ENCODE results near the gene HMGCS1.

DNA sequence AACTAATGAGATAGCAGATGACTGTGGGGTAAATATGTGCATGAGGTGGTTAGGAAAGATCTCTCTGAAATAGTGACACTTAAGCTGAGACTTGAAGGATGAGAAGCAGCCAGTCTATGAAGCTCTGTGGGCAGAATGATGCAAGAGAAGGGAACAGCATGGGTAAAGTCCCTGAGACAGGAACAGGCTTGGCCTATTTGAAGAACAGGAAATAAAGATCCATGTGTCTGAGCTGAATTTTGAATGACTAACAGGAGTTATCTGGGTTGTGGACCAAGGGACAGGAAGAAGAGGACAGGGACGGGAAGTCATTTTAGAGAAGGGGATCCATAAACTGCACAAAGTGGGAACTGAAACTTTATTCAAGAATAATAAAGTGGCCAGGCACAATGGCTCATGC lies 25.6 kb upstream of the HMGCS1 start:
- TF ChIP-seq, protein P1, sequence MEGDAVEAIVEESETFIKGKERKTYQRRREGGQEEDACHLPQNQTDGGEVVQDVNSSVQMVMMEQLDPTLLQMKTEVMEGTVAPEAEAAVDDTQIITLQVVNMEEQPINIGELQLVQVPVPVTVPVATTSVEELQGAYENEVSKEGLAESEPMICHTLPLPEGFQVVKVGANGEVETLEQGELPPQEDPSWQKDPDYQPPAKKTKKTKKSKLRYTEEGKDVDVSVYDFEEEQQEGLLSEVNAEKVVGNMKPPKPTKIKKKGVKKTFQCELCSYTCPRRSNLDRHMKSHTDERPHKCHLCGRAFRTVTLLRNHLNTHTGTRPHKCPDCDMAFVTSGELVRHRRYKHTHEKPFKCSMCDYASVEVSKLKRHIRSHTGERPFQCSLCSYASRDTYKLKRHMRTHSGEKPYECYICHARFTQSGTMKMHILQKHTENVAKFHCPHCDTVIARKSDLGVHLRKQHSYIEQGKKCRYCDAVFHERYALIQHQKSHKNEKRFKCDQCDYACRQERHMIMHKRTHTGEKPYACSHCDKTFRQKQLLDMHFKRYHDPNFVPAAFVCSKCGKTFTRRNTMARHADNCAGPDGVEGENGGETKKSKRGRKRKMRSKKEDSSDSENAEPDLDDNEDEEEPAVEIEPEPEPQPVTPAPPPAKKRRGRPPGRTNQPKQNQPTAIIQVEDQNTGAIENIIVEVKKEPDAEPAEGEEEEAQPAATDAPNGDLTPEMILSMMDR (IDR thresholded peaks at IDR 0.05; ENCODE audit: low read depth, low read length): no peak
- no peak for TF ChIP-seq EZH2phosphoT487 (IDR thresholded peaks at IDR 0.05; ENCODE audit: low read depth)
